Measurements from ENCODE around the gene LMTK2.

DNA sequence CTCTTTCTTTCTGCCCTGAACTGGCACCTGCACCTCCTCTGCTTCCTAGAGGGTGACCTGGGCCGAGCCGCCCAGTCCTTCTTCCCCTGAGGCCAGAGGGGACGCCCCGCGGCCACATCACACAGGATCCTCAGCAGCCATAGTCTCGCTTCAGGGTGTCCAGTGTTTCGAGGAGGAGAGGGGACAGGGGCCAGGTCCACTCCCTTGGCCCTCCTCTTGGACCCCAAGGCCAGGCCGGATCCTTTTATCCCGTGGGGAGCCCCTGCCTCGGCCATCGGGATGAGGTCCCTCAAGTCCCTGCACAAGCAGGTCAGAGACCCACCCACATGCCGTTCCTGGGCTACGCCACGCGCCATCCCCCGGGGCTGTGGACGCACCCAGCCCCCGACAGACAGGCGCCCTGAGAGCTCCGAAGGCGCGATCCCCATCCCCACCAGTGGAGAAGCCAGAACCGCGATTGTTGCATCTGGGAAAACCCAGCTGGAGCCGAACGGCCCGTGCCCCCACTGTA, 108.2 kb downstream of the LMTK2 start:
- TF ChIP-seq CTCF (IDR thresholded peaks at IDR 0.05) (no peak), EP300 (IDR thresholded peaks at IDR 0.05) (no peak), POLR2AphosphoS5 (IDR thresholded peaks at IDR 0.05) (no peak)

Data from sigmoid colon (tissue), 4 donors.